GM23248 (cell line): ENCODE measurements around the gene HACE1.

Experiments used
- EZH2 ChIP-seq: fragments of 200-600 bp; sonication (generic); IDR thresholded peaks from 2 replicates; pipeline ENCODE4 v1.6.1; 2018; ENCODE audit warnings: antibody characterized with exemption, mild to moderate bottlenecking; ENCODE audit not compliant: insufficient read depth, poor library complexity, severe bottlenecking
- EZH2phosphoT487 ChIP-seq: fragments of 200-600 bp; sonication (generic); IDR thresholded peaks from 2 replicates; pipeline ENCODE4 v1.6.1; 2018; ENCODE audit warnings: antibody characterized with exemption, moderate library complexity, mild to moderate bottlenecking, low read depth; ENCODE audit not compliant: insufficient read depth

GRCh38 chr6:104858642-104859041, 1.1 kb downstream of the HACE1 start:
- no peak for TF ChIP-seq EZH2
- TF ChIP-seq EZH2phosphoT487, result no peak
